NCI-H82 treated with DMSO at 0.1 percent for 48 hours (cell line): ENCODE results near the gene RPGRIP1L.

Source experiments
- DNase-seq: peaks from one replicate; lab custom pipeline; 2025; ENCODE audit not compliant: unreplicated experiment; lab: John Stamatoyannopoulos, UW

Gene RPGRIP1L

GRCh38 chr16:53559270-53559951 lies 144.2 kb downstream of the RPGRIP1L start:
- DNase-seq = no peak

- no peak for DNase-seq
Measured at GRCh38 chr16:53558710-53559109, 144.9 kb downstream of the RPGRIP1L start.

- DNase-seq = no peak
Measured at GRCh38 chr16:53556521-53556920, 147.1 kb downstream of the RPGRIP1L start.

GRCh38 chr16:53549970-53550690 lies 153.5 kb downstream of the RPGRIP1L start:
- peak; percentile 48 for DNase-seq
